WTC11 (cell line): ENCODE measurements around the gene PRXL2B. TPM values are rescaled to one million over a fixed set of nuclear protein-coding genes. Genes with fewer than 3 reads are reported as not detected.

Source experiments
- ATAC-seq: fragments of 200-7000 bp; cut with Tn5 transposase; 2 replicates; pipeline ENCODE4 v1.10.0; 2021; ENCODE audit warnings: mild to moderate bottlenecking, moderate library complexity
- CTCF ChIA-PET: fragments of 300-600 bp; sonication (Branson Sonifier 250); formaldehyde crosslinking; loops from one replicate; lab custom pipeline; 2021; ENCODE audit warnings: antibody characterized with exemption; lab: Charles Lee
- POLR2A ChIA-PET: fragments of 350-600 bp; sonication (Branson Sonifier 250); formaldehyde crosslinking; loops from one replicate; lab custom pipeline; 2021; ENCODE audit warnings: antibody characterized with exemption; lab: Charles Lee
- DNase-seq: peaks from one replicate; pipeline ENCODE4 v3.0.0; 2021; ENCODE audit warnings: low spot score
- H3K27ac Mint-ChIP-seq: 2 replicates; pipeline ENCODE4 v1.8.0; 2021; ENCODE audit warnings: mixed read lengths
- H3K27me3 Mint-ChIP-seq: 2 replicates; pipeline ENCODE4 v1.8.0; 2021; ENCODE audit warnings: low read depth, mild to moderate bottlenecking, moderate library complexity, mixed read lengths
- H3K36me3 Mint-ChIP-seq: 2 replicates; pipeline ENCODE4 v1.8.0; 2021; ENCODE audit warnings: mixed read lengths
- H3K4me1 Mint-ChIP-seq: 2 replicates; pipeline ENCODE4 v1.8.0; 2022; ENCODE audit warnings: mixed read lengths
- H3K4me3 Mint-ChIP-seq: 2 replicates; pipeline ENCODE4 v1.8.0; 2021; ENCODE audit warnings: mild to moderate bottlenecking, moderate library complexity, mixed read lengths
- H3K9me3 Mint-ChIP-seq: 2 replicates; pipeline ENCODE4 v1.8.0; 2021; ENCODE audit warnings: mixed read lengths
- AR ChIP-seq: fragments of 250-450 bp; sonication (Bioruptor Pico); IDR thresholded peaks from 2 replicates; pipeline ENCODE4 v1.9.0; 2021; ENCODE audit warnings: mild to moderate bottlenecking
- CTCF ChIP-seq: fragments of 200-600 bp; IDR thresholded peaks from 2 replicates; pipeline ENCODE4 v1.8.0; 2022; ENCODE audit warnings: antibody characterized with exemption
- E2F1 ChIP-seq: sonication (generic); formaldehyde crosslinking; IDR thresholded peaks from 2 replicates; pipeline ENCODE4 v1.8.0; 2022; ENCODE audit warnings: mild to moderate bottlenecking, missing genetic modification reagents
- ETV6 ChIP-seq: sonication (generic); formaldehyde crosslinking; IDR thresholded peaks from 2 replicates; pipeline ENCODE4 v1.8.1; 2022; ENCODE audit warnings: mild to moderate bottlenecking, missing genetic modification reagents
- IRF2 ChIP-seq: sonication (generic); formaldehyde crosslinking; IDR thresholded peaks from 2 replicates; pipeline ENCODE4 v1.8.0; 2022; ENCODE audit warnings: low read depth, missing genetic modification reagents, borderline replicate concordance
- MAX ChIP-seq: sonication (generic); formaldehyde crosslinking; IDR thresholded peaks from 2 replicates; pipeline ENCODE4 v1.8.0; 2022; ENCODE audit warnings: mild to moderate bottlenecking, missing genetic modification reagents
- MYBL2 ChIP-seq: sonication (generic); formaldehyde crosslinking; IDR thresholded peaks from 2 replicates; pipeline ENCODE4 v1.8.1; 2023; ENCODE audit warnings: mild to moderate bottlenecking, moderate library complexity, missing genetic modification reagents
- PRRX2 ChIP-seq: fragments of 250-450 bp; sonication (Bioruptor Pico); IDR thresholded peaks from 2 replicates; pipeline ENCODE4 v1.8.0; 2021; ENCODE audit warnings: mild to moderate bottlenecking
- RORB ChIP-seq: fragments of 250-450 bp; sonication (Bioruptor Pico); IDR thresholded peaks from 2 replicates; pipeline ENCODE4 v1.9.0; 2021; ENCODE audit warnings: mild to moderate bottlenecking
- ZNF281 ChIP-seq: sonication (generic); formaldehyde crosslinking; IDR thresholded peaks from 2 replicates; pipeline ENCODE4 v1.8.0; 2023; ENCODE audit warnings: mild to moderate bottlenecking, missing genetic modification reagents
- ZNF671 ChIP-seq: fragments of 250-450 bp; sonication (Bioruptor Pico); IDR thresholded peaks from 2 replicates; pipeline ENCODE4 v1.8.0; 2021; ENCODE audit warnings: mild to moderate bottlenecking
- total RNA-seq: library from RNA; stranded (reverse); gene quantifications from 3 replicates; pipeline ENCODE4 v1.2.3, GENCODE V29; 2021

Gene PRXL2B
- total RNA-seq, 1 experiment from 2014 or later = 50.3 TPM

- no peak for TF ChIP-seq MAX (CRISPR knock-in tag)
- no peak for TF ChIP-seq IRF2 (CRISPR knock-in tag)
- TF ChIP-seq MYBL2 = no peak
- TF ChIP-seq AR (CRISPR knock-in tag) = no peak
- no peak for TF ChIP-seq CTCF
- TF ChIP-seq E2F1 (CRISPR knock-in tag) = no peak
- TF ChIP-seq ETV6 (CRISPR knock-in tag) = no peak
- TF ChIP-seq ZNF281 (CRISPR knock-in tag) = no peak
- TF ChIP-seq PRRX2 (CRISPR knock-in tag) = no peak
- TF ChIP-seq RORB (CRISPR knock-in tag) = no peak
- POLR2A ChIA-PET = interaction anchor here (0.6 kb wide), 1 partner anchor 1234 kb away, joined by 3 read pairs; no protein-coding TSS in a partner anchor
- Mint-ChIP-seq H3K36me3 (no peaks in the 10 kb centered on the region), H3K27ac (no peak overlapping the region), H3K27me3 (peaks cover 18% of the 10 kb centered on the region), H3K4me3 (no peak overlapping the region), H3K4me1 (peaks cover 3% of the 10 kb centered on the region; the same call in 1 of the 2 replicates), H3K9me3 (no peaks in the 10 kb centered on the region)
- no peak for ATAC-seq
- CTCF ChIA-PET = interaction anchor here (0.8 to 1.5 kb wide), 2 partner anchors 9 to 18 kb away, joined by 3 to 7 read pairs; partner anchors contain the start of gene PANK4
- DNase-seq = no peak
These were observed 42.3 kb upstream of the PRXL2B start for GRCh38 chr1:2544093-2544874.

GRCh38 chr1:2544875-2545640 is 41.5 kb upstream of the PRXL2B start:
- no peak overlapping the region for H3K4me3 Mint-ChIP-seq
- no peak for TF ChIP-seq ZNF671 (CRISPR knock-in tag)
- TF ChIP-seq, all 79 proteins: peak for 0
- H3K27me3 Mint-ChIP-seq = peaks cover 13% of the 10 kb centered on the region
- no peaks in the 10 kb centered on the region for H3K9me3 Mint-ChIP-seq
- ChIA-PET CTCF (interaction anchor here (1.1 to 3.7 kb wide), 9 partner anchors 9 to 350 kb away, joined by 3 to 61 read pairs (median 5); partner anchors contain the start of genes FAAP20, PANK4 and TNFRSF14), POLR2A (interaction anchor here (0.6 to 1.6 kb wide), 4 partner anchors 19 to 1233 kb away, joined by 3 to 6 read pairs (median 5); partner anchors contain the start of gene PANK4)
- no peak overlapping the region for H3K27ac Mint-ChIP-seq
- H3K4me1 Mint-ChIP-seq = peaks cover 5% of the 10 kb centered on the region; the same call in 1 of the 2 replicates
- DNase-seq (no peak), ATAC-seq (no peak)
- no peaks in the 10 kb centered on the region for H3K36me3 Mint-ChIP-seq
